ENCODE data around the gene SOX11. TPM values are rescaled to one million over a fixed set of nuclear protein-coding genes. Genes with fewer than 3 reads are reported as not detected.

SOX11 gene
- total RNA-seq, 1 experiment from 2014 or later = 24.8 TPM

GRCh38 chr2:5690718-5691220 is 1.4 kb upstream of the SOX11 start:
- peaks cover 6% of the 10 kb centered on the region for H3K4me1 Mint-ChIP-seq
- H3K27ac Mint-ChIP-seq = peak overlapping the region; percentile 76; the same call in 1 of the 2 replicates
- H3K27me3 Mint-ChIP-seq (ENCODE audit: low read depth) = peaks cover 22% of the 10 kb centered on the region
- ChIA-PET CTCF (interaction anchor here (0.6 to 3.6 kb wide), 2 partner anchors 225 to 294 kb away, joined by 3 to 9 read pairs; no protein-coding TSS in a partner anchor), POLR2A (interaction anchor here (4.6 kb wide), 1 partner anchor 36 kb away, joined by 26 read pairs; no protein-coding TSS in a partner anchor)
- H3K4me3 Mint-ChIP-seq = peak overlapping the region; percentile 84
- peaks cover 19% of the 10 kb centered on the region for H3K36me3 Mint-ChIP-seq
- no peak for DNase-seq (ENCODE audit: low spot score)
- no peak for ATAC-seq
- TF ChIP-seq ZMAT4 (CRISPR knock-in tag; IDR thresholded peaks at IDR 0.05) = no peak
- peaks cover 25% of the 10 kb centered on the region for H3K9me3 Mint-ChIP-seq

- ATAC-seq (peak; percentile 37), DNase-seq (ENCODE audit: low spot score) (peak; percentile 49)
- peak overlapping the region; percentile 84 for H3K4me3 Mint-ChIP-seq
- peaks cover 22% of the 10 kb centered on the region for H3K36me3 Mint-ChIP-seq
- TF ChIP-seq IRF1 (CRISPR knock-in tag; IDR thresholded peaks at IDR 0.05) (no peak), ATF3 (CRISPR knock-in tag; conservative IDR thresholded peaks at IDR 0.05) (no peak), ZNF423 (CRISPR knock-in tag; IDR thresholded peaks at IDR 0.05) (peak; percentile 32; the same call in 1 of the 2 replicates), CREB1 (CRISPR knock-in tag; IDR thresholded peaks at IDR 0.05) (no peak), STAT6 (CRISPR knock-in tag; conservative IDR thresholded peaks at IDR 0.05; ENCODE audit: low read depth) (no peak), ZNF281 (CRISPR knock-in tag; IDR thresholded peaks at IDR 0.05) (no peak)
- peaks cover 22% of the 10 kb centered on the region for H3K9me3 Mint-ChIP-seq
- no peak overlapping the region for H3K27ac Mint-ChIP-seq
- peaks cover 6% of the 10 kb centered on the region for H3K4me1 Mint-ChIP-seq
- peaks cover 22% of the 10 kb centered on the region for H3K27me3 Mint-ChIP-seq (ENCODE audit: low read depth)
- ChIA-PET CTCF (interaction anchor here (0.6 to 3.6 kb wide), 3 partner anchors 53 to 295 kb away, joined by 3 to 9 read pairs (median 3); no protein-coding TSS in a partner anchor), POLR2A (interaction anchor here (4.6 kb wide), 1 partner anchor 35 kb away, joined by 26 read pairs; no protein-coding TSS in a partner anchor)
Measured at GRCh38 chr2:5691221-5691984, 781 bp upstream of the SOX11 start.

GRCh38 chr2:5692561-5693286 is 540 bp downstream of the SOX11 start:
- CTCF ChIA-PET = interaction anchor here (1.4 to 3.6 kb wide), 2 partner anchors 33 to 223 kb away, joined by 4 to 9 read pairs; no protein-coding TSS in a partner anchor
- no peak for ATAC-seq

More at GRCh38 chr2:5692561-5693286, 540 bp downstream of the SOX11 start:
- peaks cover 10% of the 10 kb centered on the region for H3K9me3 Mint-ChIP-seq
- no peak overlapping the region; the same call in 1 of the 2 replicates for H3K27ac Mint-ChIP-seq
- H3K4me3 Mint-ChIP-seq = peak overlapping the region; percentile 92
- DNase-seq (ENCODE audit: low spot score) = peak; percentile 32
- H3K4me1 Mint-ChIP-seq = peaks cover 8% of the 10 kb centered on the region
- POLR2A ChIA-PET = interaction anchor here (0.6 to 4.6 kb wide), 2 partner anchors 13 to 34 kb away, joined by 5 to 26 read pairs; no protein-coding TSS in a partner anchor
- TF ChIP-seq ARID4B (CRISPR knock-in tag; IDR thresholded peaks at IDR 0.05; ENCODE audit: borderline replicate concordance) = no peak
- H3K36me3 Mint-ChIP-seq = peaks cover 20% of the 10 kb centered on the region
- peaks cover 14% of the 10 kb centered on the region for H3K27me3 Mint-ChIP-seq (ENCODE audit: low read depth)

All from WTC11 (cell line).